ENCODE data around the gene NPAS3.

Gene NPAS3

DNA sequence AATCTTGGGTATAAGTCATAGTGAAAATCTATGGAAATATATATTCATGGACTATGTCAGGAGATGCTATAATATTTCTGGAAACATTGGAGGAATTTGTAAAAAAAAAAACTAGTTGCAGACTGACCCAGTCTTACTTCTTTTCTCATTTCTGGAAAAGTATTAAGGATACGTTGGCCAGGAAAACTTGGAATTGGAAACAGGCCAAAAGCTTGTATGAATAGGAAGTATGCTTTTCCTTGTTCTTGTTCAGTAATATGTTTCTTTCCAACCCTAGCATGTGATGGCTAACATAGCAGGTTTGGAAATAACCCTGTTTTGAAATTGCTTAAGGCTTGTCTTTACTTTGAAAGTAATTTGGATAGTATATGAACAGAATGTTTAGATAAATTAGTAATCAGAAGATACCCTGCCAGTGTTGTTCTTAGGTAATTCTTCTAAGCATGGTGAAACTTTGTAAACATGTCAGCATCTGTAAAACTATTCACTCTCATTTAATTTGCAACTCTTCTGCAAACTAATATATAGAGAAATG lies 316.2 kb downstream of the NPAS3 start:
- DNase-seq (ENCODE audit: low read depth in 2 of 2), result no peak

DNA sequence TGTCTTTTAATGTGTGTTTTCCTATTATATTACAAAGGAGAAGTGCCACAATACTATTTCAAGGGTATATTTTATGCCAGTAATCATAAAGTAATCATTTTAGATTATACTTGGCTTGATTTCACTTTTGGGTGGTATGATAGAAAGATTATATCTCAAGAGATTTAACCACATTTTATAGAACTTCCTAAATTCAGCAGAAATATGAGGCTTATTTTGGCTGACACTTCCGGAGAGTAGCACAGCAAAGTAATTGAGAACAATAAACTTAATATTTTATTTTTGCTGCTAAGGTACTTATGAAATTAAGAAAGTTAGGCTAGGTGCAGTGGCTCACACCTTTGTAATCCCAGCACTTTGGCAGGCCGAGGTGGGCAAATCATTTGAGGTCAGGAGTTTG lies 319.1 kb downstream of the NPAS3 start:
- no peak for DNase-seq (ENCODE audit: low read depth in 2 of 2)

DNA sequence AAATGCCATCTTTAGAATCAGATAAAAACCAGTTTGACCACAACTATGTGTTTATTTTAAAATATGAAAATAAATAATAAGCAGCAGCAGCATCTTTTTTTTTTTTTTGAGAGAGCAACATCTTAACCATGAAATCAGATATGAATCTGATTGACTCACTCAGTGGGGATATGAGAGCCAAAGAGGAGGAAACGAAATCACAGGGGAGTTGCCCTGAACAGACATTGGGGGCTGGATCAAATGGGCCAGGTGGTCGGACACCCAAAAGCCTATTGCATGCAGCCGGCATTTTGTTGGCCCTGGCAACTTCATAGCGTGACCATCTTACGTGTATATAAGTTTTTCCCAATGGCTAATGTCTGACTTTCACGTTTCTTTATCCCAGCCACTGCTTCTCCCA lies 321.1 kb downstream of the NPAS3 start:
- DNase-seq (ENCODE audit: low read depth in 2 of 2), result no peak

DNA sequence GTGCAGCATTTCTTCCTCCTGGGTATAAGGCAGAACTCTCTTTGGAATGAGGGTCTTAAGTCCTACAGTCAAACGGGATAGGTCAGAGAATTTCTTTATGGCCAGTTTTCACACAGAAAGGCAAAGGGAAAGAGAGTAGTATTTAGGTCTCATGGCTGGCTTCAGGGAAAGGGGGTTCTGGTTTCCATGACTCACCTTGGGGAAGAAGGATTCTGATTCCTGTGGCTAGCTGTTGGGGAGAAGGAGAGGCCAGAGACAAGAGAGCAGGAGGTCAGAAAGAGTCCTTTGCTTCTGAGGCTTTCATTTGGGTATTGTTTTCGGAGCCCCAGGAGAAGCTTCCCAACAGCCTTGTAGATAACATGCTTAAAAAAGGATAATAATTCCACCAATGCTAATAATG lies 332.5 kb downstream of the NPAS3 start:
- DNase-seq (ENCODE audit: low read depth in 2 of 2), result no peak

DNA sequence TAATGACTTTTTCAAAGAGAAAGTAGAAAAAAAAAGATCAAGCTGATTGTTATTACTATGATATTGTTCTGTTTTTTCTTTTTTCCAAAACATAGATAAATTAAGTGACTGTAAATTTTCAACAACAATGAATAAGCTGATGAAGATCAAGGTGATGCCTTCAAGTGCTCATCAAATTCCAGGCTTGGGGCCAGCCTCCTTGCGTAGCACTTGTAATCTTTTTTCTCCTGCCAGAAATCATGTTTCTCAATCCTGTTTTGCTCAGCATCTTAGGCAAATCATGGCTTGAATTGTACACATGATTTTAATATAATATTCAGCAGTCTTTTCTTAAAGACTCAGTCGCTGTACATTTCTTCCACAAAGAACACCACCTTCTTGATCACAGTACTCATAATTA lies 333.2 kb downstream of the NPAS3 start:
- no peak for DNase-seq (ENCODE audit: low read depth in 2 of 2)

DNA sequence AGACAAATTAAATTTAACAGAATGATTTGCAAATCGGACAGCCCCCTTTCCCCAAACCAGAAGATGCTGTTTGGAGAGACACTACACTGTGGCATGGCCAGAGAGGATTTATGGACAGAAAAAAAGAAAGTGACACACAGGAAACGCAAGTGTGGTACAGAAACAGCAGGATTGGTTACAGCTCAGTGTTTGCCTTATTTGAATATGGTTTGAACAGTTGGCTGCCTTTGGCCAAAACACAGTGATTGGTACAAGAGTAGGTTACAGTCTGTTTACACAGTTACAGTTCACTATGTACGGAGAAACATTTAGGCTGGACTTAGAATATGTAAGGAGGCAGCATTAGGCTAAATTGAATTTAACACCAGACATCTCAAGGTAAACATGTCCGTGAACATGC lies 335.3 kb downstream of the NPAS3 start:
- no peak for DNase-seq (ENCODE audit: low read depth in 2 of 2)

DNA sequence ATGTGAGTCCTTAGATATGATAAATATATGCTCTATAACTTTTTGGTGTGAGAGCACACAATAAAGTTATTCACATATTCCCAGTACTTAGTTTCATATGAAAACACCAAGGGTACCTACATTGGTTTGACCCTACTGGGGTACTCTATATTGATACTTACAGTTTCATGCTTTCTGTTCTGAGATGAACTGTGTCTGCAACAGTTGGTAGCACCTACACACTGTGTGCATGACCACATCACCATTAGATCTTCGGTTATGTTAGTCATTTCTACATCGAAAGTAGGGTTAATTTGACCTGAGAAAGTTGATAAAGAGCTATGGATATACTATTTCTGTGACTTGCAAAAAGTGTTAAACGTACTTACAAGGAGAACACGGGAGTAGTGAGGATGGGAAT lies 337.2 kb downstream of the NPAS3 start:
- no peak for DNase-seq (ENCODE audit: low read depth in 2 of 2)

DNA sequence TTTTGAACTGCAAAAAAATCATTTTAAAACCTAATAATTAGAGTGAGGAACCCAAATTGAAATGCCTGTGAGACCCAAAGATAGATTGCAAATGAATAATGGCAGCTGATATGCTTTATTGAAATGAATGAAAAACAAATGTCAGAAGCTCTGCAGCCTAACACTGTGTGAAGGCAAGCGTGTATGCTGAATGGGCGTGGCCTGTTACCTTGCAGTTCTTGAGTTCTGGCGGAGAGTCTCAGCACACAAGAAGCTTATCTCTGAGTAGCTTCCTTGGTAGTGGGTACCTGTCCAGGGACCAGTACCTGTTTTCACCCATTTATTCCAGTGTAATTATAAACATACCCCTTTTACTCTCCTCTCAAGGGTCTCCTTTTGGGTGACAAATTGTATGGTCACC lies 341.2 kb downstream of the NPAS3 start:
- DNase-seq (ENCODE audit: low read depth in 2 of 2), result no peak

DNA sequence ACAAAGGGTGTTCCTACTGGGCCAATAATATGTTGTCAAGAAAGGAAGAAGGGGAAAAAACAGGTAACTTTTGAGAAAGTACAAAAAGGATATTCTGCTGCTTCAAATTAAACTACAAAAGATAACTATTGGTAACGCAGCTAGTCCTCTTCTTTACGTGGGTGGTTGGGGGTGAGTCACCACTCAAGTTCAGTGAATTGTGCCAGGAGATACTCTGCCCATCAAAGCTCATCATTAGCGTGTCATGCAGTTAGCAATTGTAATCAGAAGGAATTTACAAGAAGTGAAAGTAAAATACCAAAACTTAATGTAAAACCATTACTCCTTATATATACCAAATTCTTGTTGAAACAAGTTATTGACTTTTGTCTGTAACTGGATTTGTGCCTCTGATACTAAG lies 342.0 kb downstream of the NPAS3 start:
- no peak for DNase-seq (ENCODE audit: low read depth in 2 of 2)

DNA sequence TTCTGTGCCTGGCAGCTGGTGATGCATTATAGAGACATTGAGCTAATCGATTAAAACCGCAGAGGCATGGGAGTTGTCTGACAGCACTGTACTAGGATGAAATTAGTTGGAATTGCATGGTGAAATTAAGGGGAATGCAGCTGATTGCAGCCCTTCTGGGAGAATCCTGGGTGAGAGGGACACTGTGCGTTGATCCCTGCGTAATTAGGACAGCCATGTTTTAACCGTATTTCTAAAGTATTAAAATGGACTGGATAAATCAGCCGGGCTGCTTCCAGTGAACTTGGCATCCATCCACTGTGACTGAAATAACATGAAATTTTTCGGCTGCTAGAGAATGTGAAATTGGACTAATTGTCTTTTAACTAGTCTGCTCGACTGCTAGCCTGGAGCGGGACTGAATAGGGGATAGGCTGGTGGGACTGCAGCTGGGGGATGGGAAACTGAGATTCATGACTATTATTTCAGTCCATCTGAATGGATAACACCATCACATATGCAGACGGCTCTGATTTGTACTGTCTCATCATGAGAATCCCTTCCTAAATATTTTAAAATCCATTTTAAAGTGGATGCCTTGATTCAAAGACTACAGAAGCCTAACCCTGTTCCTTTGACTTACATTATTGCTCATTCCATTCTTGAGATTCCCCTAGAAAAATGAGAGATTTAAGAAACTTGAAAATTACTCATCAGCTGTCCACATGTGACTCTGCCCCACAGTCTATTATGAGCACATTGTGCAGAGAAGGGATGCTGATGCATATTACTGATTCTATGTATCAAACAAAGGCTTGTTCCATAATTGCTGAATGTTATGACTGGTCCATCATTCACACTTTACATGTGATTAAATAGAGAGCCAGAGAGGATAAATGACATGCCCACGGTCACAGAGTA lies 343.9 kb downstream of the NPAS3 start:
- DNase-seq (ENCODE audit: low read depth in 2 of 2), result no peak

DNA sequence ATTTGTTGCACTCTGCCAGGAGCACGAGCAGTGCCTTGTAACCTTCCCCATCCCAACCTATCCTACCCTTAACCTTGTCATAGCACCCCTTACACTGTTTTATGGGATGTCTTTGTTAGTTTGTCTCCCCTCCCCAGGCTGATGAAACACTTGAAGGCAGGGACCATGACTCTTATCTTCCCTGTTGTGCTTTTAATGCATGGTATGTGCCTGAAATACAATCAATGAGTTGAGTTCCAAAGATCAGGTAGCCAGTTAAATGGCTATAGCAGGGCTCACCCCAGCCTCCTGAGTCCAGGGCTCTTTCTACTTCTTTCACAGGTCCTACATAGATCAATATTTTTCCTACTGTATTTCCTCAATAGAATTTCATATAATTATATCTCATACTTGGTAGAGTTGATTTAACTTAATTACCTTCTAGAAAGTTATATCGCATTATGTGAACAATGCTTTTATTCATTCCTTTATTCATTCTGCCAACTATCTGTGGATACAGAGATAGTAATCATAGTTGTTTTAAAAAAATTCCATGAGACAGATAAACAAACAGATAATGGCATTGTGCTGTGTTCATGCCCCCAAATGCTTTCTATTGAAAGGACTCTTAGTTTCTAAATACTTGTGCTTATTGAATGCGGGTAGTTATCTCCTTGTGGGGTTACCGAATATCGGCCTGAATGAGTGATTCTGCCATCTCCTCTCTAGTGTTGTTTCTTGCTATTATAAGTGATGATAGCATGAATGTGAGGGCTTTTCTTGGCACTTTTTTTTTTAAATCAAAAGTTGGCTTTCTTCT lies 347.4 kb downstream of the NPAS3 start:
- no peak for DNase-seq (ENCODE audit: low read depth in 2 of 2)

DNA sequence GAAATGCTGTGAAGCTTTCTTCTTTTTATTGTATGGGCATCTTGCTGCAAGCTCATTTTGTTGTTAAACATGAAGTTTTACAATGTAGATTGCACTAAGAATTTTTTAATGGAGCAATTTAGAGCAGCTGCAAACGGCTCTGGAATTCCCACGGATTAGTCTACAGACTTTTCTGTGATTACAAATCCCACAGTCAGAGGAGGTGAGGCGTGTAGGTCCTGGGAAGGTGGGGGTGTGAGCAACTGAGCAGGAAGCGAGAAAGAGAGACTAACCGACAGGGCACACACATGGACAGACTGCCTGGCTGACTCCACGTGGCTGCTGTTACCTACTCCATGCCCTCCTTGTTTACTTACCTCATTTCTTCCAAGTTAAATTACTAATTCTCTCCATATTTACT lies 348.5 kb downstream of the NPAS3 start:
- DNase-seq (ENCODE audit: low read depth in 2 of 2), result no peak

DNA sequence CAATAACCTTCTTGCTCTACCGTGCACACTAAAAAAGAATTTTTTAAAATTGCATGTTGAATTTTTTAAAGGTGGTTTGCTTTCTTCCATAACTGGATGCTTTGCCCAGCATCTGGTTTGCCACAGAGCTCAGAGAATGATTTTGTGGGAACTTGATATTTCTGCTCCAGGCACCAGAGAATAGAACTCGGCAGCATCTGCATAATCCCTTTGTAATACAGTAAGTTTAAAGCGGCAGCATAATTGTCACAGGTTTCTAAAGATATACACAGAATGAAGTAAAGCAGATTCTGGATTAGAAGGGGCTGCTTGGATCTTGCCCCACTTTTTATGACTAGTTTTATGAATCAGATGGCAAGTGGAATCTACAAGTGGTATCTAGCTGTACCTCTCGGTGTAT lies 352.0 kb downstream of the NPAS3 start:
- DNase-seq (ENCODE audit: low read depth in 2 of 2), result no peak

DNA sequence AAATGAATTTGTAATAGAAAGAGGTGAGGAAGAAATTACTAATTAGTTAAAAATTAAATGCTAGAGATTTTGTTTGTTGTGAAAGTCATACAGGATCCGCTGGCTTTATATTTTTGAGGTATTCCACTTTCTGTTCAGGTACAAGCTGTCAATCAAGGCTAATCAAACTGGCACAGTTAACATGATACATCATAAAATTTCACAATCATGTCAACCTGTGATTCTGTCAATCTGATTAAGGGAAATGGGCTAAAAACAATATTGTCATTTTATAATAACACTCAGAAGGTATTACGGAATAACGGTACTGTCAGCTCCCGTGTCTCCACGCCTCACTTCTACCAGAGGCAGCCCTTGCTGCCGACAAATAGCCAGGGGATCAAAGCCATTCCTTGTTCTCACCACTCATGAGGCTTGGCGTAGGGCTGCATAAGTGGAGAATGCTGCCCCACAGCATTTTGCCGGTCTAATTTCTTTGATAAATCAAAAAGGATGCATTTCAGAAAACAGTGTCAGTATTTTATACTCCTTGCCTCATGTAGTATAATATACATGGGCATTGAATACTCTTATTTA lies 352.9 kb downstream of the NPAS3 start:
- DNase-seq (ENCODE audit: low read depth in 2 of 2), result no peak

DNA sequence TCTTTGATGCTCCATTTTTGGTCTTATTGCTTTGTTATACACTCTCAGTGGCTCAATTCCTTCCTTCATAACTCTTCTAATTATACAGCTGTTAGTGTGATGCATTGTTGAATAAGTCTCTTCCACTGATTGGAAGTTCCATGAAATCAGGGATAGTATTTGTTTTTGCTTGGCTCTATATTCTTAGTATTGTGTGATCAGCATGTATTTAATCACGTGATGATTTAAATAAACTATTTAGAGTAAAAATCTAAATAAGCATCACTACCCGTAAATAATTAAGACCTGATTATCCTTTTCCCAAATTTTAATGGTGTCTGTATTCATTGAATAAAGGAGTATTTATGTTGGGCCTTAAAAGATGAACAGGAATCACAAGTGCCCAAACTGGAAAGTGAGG lies 355.7 kb downstream of the NPAS3 start:
- no peak for DNase-seq (ENCODE audit: low read depth in 2 of 2)

DNA sequence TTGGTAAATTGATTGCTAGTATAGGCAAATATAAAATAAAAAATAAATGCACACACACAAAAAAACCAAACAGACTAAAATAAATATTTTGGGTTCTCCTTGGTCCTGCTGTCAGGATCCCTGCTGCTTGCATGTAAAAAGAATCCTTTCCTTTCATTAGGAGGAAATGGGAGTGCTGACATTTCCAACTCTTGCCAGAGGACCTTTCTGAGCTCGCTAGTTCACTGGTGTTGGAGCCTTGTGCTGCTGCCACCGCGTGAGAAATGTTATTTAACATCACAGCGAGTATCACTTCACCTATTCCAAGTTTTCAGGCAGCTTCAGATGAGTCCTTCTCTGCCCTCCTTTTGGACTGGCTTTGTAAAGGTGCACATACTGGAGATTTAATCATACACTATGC lies 358.9 kb downstream of the NPAS3 start:
- no peak for DNase-seq (ENCODE audit: low read depth in 2 of 2)

DNA sequence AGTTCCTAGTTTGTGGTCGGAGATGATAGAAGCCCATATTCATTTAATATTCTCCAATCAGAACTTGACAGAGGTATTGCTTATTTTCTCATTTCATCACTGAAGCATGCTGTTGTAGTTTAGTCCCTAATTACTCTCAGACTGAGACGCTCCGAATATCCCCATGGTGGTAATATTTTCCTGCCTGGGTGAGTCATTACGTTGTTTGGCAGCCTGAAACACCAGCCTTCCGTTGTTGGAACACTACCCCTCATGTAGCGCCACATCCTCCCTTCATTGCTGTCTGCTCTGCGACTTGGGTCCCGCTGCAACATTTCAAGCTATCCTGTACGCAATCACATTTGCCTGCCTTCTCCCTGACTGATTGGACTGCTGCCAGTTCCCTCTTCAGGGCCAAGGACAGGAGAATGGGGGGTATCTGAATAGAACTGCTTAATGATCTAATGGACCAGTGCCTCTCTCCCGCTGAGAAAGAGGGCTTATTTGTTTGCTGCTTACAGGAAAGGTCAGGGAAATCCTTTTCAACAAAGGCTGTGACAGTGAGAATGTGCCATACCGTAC lies 369.1 kb downstream of the NPAS3 start:
- DNase-seq (ENCODE audit: low read depth in 2 of 2), result no peak

DNA sequence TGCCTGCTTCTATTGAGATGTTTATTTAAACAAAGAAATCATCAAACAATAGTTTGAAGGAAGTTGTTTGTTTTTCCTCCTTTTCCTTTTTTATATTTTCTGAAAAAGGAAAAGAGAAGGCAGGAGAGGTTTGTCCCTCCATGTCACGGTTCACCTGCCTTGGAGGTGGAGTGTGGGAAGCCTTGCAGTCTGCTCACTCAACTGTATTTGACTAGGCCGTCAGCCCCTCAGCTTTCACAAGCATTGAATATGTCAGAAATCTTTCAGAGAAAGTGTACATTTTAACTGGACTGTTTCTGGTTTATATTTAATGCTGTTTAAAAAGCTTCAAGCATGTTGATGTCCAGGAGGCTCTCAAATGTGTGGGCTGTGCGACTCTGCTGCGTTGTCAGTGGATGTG lies 370.4 kb downstream of the NPAS3 start:
- no peak for DNase-seq (ENCODE audit: low read depth in 2 of 2)

DNA sequence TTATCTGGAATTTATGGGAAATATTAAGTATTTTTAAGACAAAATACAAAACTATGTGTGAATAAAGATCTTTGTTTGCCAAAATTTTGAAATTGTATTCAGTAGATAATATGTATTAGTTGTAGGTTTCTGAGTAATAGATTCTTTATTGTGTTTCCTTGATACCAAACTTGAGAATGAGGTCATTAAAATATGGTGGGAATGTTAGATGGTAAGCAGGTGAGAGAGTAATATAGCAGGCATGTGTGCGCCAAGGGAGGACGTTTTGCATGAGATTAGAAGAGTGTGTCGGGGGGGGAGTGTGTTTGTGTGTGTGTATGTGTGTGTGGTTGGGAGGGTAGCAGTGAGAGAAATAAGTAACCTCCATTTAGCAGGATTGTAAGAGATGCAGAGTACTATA lies 376.5 kb downstream of the NPAS3 start:
- DNase-seq (ENCODE audit: low read depth in 2 of 2), result no peak

DNA sequence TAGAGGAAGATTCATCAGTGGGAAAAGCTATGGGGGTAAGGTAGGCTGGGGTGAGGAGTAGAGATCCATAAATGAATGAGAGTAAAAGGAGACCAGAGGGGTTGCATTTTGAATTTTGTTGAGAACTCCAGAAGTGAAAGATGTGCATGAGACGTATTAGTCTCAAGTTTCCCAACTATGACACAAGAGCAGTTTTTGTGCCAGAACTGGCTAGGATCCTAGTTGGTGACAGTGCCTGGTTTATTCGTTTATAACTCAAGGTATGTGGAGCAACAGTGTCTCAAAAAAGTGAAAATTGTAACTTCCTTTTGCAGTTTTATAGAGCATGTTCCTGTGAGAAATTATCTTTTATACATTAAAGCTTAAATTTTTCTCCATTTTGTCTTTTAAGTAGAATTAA lies 377.0 kb downstream of the NPAS3 start:
- no peak for DNase-seq (ENCODE audit: low read depth in 2 of 2)

DNA sequence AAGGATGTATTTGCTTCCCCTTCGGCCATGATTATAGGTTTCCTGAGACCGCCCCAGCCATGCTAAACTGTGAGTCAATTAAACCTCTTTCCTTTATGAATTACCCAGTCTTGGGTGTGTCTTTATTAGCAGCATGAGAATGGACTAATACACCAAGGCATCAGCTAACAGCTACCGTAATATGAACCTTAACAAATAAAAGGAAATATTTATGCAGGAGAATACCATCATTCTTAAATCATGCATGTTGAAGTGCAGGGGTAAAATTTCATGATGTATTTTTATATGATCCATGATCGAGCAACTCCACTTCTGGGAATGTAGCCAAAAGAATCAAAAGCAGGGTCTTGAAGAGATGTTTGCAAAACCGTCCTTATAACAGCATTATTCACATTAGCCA lies 379.0 kb downstream of the NPAS3 start:
- no peak for DNase-seq (ENCODE audit: low read depth in 2 of 2)

DNA sequence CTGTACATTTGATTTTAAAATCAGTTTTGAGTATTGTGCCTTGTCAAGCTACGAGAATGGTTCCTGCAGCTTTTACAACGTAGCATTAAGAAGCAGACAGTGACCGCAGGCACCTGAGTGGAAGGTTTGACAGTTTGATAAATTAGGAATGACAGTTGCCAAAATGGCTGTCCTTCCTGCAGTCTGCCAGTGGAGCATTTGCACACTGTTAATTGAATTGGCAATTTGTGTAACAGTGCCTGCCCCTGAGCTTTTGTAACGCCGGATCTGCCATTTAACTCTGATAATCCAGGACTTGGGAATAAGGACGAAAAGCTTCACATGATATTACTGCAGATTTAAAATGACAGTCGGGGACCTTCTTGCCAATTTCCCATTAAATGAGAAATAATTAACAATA lies 385.3 kb downstream of the NPAS3 start:
- DNase-seq (ENCODE audit: low read depth in 2 of 2), result no peak

Data from stimulated activated CD8-positive, alpha-beta memory T cell treated with anti-CD3 and anti-CD28 coated beads, Interleukin-2, amount 100 ng/mL, for 48 hours (primary cell).